GM21528 (cell line): Measurements from ENCODE around the gene PARM1.
"Not testable (repeated sequence)": the region's sequence is repeated elsewhere in the genome, so short reads cannot be mapped to it uniquely, and the experiment has no call there.

Experiments used
- ATAC-seq: cut with Tn5 transposase; IDR thresholded peaks from one replicate; pipeline ENCODE4 v1.9.1; 2021; ENCODE audit warnings: mild to moderate bottlenecking, moderate library complexity; ENCODE audit not compliant: unreplicated experiment, low FRiP score

Gene PARM1

DNA sequence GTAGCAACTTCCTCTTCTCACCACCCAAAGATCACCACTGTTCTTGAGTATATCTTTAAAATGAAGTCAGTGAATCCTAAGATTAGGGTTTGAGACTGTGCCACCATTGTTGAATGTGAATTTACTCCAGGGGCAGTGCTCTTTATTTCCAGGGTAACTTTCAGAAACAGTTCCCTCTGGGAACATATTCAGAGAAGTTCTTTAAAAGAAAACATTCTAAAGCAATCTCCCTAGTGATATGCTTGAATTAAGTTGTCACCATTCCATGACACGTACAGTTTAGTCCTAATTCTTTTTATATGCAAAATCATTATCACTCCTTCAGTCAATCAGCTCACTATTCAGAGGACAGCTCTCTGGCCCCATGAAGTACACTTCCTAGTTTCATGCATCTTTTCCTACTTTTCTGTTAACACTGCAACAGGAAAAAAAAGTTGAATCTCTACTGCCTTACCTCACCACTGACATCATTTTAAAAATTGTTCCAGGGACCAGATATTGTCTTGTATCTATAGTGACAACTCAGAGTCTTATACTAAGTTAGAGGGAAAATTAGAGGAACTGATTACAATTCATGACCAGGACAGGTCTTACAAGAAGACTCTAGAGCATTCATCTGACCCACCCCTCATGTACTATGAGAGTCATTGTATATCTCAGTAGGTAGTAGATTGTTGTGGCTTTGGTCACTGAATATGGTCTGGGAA lies 49.8 kb downstream of the PARM1 start:
- no peak for ATAC-seq

DNA sequence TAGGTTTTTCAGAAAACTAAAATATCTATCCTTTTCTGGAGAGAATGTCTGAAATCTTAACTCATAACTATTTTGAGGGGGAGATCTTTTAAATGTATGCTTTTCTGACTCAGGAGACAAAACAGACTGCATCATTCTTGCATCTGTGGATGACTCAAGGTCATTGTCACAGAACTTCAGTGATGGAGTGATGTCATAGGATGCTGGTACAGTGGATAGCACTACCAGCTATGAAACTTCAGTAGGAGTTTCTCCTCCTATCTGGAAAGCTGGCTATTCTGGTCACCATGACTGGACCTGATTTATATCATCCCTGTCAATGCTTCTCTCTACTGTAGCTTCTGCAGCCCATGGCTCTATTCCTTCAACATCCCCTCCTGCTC lies 50.3 kb downstream of the PARM1 start:
- ATAC-seq: no peak

DNA sequence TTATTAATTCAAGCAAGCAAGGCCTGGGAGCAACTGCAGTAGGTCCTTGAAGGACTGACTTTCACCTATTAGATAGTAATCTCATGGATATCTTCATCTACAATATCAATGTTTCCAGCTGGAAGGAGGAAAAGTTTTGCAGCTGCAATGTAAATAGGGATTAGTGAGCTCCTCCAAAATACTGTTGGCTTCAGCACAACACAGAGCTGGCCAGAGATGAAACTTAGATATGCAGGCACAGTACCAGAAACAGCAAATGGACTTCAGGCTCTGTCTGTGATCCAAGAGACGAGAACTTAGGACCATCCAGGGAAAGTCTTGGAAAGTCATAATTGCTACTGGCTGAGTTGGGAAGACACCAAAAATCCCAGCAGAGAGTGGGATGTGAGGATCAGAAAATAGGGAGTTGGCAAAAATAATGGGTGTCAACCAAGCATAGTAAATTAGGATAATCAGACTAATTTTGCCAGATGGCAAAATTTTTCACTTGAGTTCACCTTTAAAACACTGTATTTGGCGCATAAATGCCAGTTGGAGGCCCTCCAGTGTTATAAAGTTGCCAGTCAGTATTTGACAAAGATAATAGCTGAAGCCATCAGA lies 57.5 kb downstream of the PARM1 start:
- ATAC-seq: no peak

DNA sequence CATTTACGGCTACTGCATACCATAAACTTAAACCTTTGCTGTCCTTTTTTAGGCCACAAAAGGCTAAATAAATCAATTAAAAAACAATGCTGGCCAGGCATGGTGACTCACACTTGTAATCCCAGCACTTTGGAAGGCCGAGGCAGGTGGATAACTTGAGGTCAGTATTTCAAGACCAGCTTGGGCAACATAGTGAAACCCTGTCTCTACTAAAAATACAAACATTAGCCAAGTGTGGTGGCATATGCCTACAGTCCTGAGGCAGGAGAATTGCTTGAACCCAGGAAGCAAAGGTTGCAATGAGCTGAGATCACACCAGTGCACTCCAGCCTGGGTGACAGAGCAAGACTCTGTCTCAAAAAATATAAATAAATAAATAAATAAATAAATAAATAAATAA lies 61.5 kb downstream of the PARM1 start:
- not testable (repeated sequence) for ATAC-seq

DNA sequence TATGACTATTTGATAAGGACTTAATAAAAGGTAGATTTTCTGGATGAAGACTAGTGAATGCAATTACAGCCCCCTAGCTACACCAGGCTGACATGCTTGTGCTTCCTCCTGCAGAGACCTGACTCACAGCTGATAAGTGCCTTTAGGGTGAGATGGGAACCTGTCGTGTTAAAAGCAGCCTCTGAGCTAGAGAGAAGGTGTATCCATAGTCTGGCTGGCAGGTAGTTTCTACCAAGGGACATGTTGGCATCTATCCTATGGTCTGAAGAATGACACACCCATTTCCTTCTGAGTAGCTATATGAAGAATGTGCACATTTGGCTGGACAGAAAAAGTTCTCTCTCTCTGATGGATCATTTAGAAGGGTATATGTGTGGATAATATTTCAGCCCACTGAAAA lies 64.1 kb downstream of the PARM1 start:
- ATAC-seq: no peak

DNA sequence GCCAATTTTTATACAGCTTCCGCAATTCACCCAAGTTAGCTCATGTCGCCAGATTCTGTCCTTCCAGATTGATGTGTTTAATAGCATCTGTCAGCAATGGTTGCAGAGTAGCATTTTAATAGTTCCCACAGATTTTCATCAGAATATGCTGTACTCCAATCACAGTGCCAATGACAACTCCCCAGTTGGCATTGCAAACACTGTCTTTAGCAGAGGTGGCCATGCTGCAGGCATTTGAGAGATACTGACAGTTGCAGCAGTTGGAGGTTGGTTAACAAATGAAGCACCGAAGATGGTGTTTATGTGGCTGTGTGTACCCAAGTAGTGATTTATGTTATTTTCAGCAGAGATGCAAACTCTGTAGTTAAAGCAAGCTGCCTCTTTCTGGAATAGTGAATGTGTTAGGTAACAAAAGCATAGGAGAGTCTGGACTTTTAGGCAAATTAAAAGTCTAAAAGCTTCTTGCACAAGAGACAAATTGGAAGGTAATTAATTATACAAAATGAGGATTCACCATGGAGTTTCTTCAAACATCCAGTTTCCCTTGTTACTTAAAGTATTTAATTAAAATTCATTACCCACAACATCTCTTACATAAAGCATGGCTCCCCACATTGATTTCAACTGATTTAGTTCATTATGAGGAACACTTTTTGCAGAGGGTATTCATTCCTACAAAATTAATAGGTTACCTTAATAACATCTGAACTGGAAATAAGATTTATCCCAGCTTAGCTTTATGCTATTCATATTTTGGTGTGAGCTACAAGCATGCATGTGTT lies 65.2 kb downstream of the PARM1 start:
- ATAC-seq: no peak

DNA sequence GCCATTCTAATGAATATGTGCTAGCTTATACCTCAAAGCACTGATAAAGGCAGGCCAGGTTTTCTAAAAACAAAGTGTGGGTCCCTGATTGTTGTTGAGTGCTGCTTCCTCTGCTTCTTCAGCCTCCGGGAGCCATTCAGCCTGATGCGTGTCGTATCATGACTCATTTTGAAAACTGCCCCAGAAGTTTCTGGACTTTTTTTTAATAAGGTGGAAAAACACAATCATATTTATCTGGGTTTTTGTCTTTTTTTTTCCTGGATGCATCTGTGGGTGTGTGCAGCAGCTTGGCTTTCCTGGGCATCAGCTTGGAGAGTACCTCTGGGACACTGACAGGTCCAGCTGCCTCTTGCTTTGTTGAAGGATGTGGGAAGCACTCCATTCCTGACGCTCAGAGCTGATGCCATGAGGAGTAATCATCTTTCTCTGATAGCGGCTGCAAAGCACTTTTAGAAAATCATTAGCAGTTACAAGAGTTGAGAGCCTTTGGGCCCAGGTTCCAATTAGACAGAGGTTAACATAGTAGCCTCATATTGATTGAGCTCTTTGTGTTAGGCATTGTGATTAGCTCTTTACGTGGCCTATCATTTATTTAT lies 66.9 kb downstream of the PARM1 start:
- ATAC-seq: no peak

DNA sequence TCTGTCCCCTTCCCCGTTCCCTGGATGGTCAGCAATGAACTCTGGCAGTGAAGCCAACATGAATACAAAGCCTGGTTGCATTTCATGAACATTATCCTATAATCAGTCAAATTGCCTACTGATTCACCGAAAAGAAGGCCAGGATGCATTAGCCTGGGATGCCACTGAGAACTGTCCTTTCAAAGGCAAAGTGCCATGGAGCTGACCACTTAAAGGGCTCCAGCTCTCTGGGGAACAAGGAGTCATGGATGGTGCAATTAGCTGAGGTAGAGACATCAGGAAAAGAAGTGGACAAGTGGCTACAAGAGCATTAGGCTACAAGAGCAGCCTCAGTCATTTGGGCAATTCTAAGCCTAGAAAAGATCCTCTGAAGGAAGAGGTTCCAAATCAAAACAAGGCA lies 69.0 kb downstream of the PARM1 start:
- ATAC-seq: no peak

DNA sequence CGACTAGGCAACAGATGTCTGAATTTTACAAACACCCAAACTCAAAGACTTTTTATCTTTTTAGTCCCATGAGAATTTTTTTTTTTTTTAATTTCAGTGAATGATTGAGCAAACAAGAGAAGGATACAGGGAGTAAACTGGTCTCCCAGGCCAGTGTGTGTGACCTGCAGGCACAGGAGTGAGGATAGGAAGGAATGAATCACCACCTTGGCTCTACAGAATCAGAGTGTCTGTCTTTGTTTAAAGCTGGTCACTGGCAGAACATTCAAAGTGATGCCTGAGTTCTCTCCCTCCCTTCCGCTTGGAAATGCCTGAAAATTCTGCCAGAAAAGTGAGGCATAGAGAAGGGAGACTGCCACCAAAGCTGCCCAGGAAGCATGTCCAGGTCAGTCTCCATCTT lies 69.5 kb downstream of the PARM1 start:
- ATAC-seq: no peak

DNA sequence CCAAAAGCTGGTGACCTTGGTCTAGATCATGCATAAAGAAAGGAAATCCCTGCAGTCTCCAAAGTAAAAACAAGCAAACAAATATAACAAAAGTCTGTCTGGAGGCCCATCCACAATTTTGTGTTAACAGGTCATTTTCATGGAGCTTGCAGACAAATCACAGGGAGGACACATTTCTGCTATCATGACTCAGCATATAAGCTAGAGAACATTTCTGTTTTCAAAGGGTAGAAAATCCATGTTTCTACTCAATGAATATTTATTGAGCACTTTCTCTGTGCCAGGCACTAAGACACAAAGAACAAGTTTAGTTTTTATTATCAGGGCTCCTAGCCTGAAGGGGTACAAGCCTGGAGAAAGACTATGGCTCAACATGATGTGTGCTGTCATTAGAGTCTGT lies 71.1 kb downstream of the PARM1 start:
- no peak for ATAC-seq

DNA sequence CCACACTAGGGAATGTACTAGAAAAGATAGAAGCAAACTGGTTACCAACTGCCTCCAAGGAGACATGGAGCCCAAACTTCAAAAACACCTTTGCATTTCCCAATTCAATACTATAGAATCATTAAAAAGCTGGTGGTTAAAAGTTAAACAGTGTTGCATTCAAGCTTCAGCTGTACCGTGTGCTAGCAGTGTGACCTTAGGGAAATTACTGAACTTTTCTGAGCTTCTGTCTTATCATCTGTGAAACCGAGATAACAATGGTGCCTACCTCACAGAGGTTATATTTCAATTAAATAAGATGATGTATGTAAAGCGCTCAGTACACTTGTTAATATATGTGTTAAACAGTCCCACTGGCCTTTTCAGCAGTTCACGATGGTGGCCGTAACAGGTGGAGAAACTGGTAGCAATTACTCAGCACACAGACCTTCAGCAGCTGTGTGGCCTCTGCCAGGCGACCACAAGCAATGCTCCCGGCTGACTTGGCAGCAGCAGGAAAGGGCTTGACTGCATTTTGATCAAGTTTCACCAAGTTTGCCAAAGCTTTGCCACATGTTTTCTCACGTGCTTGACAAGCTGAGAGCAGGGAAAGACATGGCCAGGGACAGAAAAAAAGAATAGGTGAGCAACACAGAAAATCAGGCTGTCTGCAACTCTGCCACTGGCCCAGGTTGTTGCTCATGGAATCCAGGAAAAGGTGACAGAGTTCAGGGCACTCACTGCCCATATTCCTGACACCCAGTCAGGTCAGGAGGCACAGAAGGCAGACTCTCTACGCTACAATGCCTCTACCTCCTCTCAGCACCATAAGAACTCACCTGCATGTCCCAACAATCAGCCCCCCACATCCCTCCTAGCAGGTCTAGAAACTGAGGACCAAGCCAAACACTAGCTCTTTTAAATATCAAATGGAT lies 72.1 kb downstream of the PARM1 start:
- ATAC-seq: peak; percentile 71

DNA sequence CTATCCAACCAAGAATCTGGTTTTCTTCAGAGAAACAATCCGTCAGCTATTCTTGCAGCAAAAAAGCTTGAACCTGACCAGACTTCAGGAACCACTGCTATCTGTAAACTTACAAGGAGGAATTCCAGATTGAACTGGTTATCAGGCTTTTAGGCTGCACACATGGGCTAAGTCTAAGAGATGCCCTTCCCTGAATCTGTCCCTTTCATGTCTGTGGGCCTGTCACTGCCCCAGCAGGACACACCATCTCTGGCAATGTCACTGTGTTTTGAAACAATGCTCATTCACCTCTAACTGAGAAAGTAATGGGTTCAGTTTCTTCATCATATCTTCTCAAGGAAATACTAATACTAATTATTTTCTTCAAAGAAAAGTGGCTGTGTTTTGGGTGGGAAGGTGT lies 72.8 kb downstream of the PARM1 start:
- no peak for ATAC-seq

DNA sequence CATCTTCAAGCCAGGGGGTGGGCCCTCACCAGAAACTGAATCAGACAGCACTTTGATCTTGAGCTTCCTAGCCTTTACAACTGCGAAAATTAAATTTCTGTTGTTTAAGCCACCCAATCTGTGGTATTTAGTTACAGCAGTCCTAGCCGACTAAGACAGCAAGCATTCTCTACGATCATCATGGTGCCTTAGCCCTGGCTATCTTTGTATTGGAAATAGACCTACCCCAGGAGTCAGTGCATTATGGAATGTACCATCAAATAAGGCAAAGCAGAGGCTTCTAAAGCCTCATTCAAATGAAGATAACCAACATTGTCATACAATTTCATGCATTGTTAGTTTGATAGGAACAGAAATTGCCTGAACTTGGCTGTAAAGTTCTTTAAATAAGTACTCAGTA lies 75.0 kb downstream of the PARM1 start:
- ATAC-seq: no peak

DNA sequence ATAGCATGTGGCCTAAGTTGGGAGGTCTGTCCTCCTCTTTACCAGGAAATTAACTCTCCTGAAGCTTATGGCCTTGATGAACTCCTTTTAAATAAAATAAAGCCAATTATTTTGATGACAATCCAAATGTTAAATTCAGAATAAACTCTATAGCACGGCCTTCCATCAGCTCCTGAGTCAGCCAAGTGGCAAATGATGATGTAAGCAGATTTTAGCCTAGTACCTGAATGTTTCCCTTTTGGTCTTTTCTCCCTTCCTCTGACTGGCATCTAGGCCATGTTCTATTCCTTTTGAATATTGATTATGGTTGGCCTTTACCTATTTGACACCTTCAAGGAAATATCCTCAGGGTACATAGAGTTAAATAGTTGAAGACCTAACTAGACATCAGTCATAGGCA lies 76.2 kb downstream of the PARM1 start:
- ATAC-seq: no peak

DNA sequence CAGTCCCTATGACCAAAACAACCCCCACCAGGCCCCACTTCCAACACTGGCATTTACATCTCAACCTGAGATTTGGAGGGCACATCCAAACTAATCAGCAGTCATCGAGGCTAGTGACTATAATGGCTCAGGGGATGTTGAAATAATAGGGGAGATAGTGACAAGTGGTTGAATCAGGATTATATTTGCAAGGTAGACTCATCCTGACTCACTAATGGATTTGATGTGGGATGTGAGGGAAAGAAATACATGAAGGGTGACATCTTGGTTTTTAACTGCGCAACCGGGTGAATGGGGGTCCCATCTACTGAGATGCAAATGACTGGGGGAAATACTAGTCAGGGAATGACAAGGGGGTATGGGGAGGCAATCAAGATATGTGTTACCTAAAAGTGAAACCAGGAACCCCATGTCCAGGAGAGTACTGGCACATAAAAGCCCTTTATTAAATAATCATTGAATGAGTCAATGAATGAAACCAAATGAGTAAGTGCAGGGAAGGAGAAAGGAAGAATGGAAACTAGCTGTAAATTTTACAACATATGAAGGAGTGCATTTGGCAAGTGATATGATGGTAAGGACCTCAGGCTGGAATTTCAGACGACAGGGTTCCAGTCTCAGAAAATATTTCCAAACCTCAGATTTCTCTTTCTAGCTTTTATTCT lies 78.3 kb downstream of the PARM1 start:
- no peak for ATAC-seq

DNA sequence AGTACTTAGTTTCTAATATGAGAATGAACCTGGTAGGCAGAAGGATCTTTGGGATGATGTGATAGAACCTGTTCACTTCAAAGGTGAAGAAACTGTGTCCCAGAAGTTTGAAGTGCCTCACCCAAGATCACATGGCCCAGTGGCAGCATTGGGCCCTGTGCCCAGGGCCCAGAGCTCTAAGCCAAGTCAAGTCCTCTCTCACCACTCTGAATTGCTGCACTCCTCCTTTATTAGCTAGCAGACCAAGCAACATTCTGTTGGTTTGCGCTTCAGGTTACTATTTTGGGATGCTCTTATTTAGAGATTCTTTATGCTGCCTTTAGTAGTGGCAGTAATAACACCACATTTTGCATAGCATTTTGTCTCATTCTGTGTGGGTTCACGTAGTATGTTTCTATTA lies 82.7 kb downstream of the PARM1 start:
- ATAC-seq: no peak

DNA sequence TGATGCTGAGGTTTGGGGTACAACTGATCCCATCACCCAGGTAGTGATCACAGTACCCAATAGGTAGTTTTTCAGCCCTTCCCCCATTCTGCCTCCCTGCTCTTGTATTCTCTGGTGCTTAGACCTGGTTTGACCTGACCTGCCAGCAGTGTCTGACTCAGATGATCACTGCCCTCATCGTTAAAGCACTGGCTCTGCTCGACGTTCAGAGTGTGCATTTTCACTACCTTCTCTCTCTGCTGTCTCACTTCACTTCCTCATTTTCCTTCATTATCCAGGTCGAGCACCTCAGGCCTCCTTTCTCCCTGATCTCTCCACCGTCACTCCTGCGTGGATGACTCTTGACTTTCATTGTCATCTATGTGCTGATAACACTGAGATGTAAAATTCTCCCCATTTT lies 83.6 kb downstream of the PARM1 start:
- no peak for ATAC-seq

DNA sequence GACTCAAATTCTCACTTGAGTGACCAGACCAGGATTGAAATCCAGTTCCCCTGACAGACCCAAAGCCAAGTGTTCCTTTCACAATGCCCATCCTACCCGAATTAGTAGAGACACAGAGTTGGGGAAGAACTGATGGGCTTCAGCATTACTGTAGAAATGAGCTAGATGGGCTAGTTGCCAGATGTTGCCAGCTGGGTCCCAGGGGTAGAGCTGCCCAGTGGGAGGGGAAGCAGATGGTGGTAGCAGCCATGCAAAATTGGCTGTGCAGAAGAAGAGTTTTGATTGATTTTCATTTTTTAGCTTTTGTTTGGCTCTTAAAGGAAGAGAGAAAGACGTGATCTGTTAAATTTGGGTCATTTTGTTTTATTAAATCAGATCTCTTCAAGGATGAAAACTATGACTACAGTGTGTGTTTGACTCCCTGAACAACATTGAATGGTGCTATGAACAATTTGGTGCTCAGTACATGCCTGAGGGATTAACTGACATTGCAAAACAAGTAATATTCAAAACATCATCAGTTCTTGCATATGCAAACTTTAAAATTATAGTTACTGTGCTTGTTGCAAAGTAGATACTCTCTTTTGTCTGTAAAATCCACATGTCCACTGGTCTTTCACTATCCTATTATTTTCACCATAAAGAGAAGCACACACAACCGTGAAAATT lies 86.0 kb downstream of the PARM1 start:
- no peak for ATAC-seq

DNA sequence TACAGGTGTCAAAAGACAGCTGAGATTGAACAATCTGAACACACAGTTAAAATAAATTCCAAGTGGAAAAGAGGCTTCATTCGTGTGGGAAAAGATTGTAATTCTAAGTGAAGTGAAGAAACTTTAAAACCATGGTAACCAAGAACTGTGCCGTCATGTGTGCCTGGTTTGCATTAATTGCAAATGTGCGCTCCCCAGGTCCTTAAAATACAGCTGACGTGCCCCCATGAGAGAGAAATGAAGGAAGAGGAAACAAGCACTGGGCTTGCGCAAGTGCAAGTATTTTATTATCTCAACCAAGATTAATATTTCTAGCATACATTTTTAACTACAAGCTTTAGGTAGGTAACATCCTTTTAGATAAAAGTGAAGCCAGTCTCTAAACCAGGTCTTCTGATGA lies 92.5 kb downstream of the PARM1 start:
- no peak for ATAC-seq
